Hepatocyte (in vitro differentiated cells): ENCODE data around the gene RASEF.
"Not testable (repeated sequence)": the region's sequence is repeated elsewhere in the genome, so short reads cannot be mapped to it uniquely, and the experiment has no call there.

Experiments used
- CTCF ChIP-seq: fragments of 200-600 bp; sonication (generic); IDR thresholded peaks from 2 replicates; pipeline ENCODE4 v1.5.1; 2016; ENCODE audit warnings: antibody characterized with exemption, mild to moderate bottlenecking; ENCODE audit not compliant: poor library complexity
- EZH2 ChIP-seq: fragments of 200-600 bp; sonication (generic); IDR thresholded peaks from 2 replicates; pipeline ENCODE4 v1.6.1; 2016; ENCODE audit warnings: antibody characterized with exemption, mild to moderate bottlenecking, borderline replicate concordance

- not testable (repeated sequence) for TF ChIP-seq EZH2, CTCF
Measured at GRCh38 chr9:82936561-82936960, 126.4 kb downstream of the RASEF start.
